ENCODE data around the gene TMEM190. TPM values are rescaled to one million over a fixed set of nuclear protein-coding genes. Genes with fewer than 3 reads are reported as not detected.
"Not testable (repeated sequence)": the region's sequence is repeated elsewhere in the genome, so short reads cannot be mapped to it uniquely, and the experiment has no call there.

The TMEM190 gene
- total and polyA plus RNA-seq, 7 experiments from 2014 or later = not detected

GRCh38 chr19:55421281-55421680 is 44.7 kb downstream of the TMEM190 start:
- Mint-ChIP-seq H3K4me3 (peak overlapping the region; percentile 51 to 83 (median 74)), H3K27me3 (peaks cover 0 to 30% (median 0%) of the 10 kb centered on the region in 5 donors), H3K4me1 (peaks cover 7 to 40% (median 29%) of the 10 kb centered on the region in 7 donors), H3K27ac (peak overlapping the region in 8 of 9 donors; percentile 67 to 89 (median 78))
- H3K9me3 ChIP-seq (ENCODE audit: control insufficient read depth in 2 of 3, low read length in 3 of 3); H3K36me3 ChIP-seq (ENCODE audit: control insufficient read depth in 2 of 3, insufficient read depth in 3 of 3, low read length in 3 of 3); H3K9me3 Mint-ChIP-seq; intact Hi-C loops (cut with micrococcal nuclease); H3K4me3 ChIP-seq (ENCODE audit: low read length); H3K36me3 Mint-ChIP-seq; H3K27me3 ChIP-seq (ENCODE audit: control insufficient read depth in 2 of 2, insufficient read depth in 2 of 2, low read length in 2 of 2): not testable (repeated sequence)
- POLR2A ChIA-PET = interaction anchor here (0.6 to 2.1 kb wide), 4 partner anchors 14 to 1264 kb away, joined by 3 to 8 read pairs (median 3); partner anchors contain the start of genes UBE2S, ZNF628 and ZNF784
- CTCF ChIA-PET = interaction anchor here (1.0 to 1.8 kb wide), 2 partner anchors 82 to 129 kb away, joined by 3 to 4 read pairs; no protein-coding TSS in a partner anchor
- ATAC-seq (peak; percentile 81), DNase-seq (peak in 7 of 9 donors; percentile 36 to 55 (median 49))
- Histone ChIP-seq H3K4me1 (ENCODE audit: control insufficient read depth in 2 of 2, insufficient read depth in 2 of 2, low read length in 2 of 2) (peaks cover 16 to 29% of the 10 kb centered on the region in 2 donors), H3K27ac (ENCODE audit: low read depth, low read length) (peak overlapping the region; percentile 14)

DNA sequence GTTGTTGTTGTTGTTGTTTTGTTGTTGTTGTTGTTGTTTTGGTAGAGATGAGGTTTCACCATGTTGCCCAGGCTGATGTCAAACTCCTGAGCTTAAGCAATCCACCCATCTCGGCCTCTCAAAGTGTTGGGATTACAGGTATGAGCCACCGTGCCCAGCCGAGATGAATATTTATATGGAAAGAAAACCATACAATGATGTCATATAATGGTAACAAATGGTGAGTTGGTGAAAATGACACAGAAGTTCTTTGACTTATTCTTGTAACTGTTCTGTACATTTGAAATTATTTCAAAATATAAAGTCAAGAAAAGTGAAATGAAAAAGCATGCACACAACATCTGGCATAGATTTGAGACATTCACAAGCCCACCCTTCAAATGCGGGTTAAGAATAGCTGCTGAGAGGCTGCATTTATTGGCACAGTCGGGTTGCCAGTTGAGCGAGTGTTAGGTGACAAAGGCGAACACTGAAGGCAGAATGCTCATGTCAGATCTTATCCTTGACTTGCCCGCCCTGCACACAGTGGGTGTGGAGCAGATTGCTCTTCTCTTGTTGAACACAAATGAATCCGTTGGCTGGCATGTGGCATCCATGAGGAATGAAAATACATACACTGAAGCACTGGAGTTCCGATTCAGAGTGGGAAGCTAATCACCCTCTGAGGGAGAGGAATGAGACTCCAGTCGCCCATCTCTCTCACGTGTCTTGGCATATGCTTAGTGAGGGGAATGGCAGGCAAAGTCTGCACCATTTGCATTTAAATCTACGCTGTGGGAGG is 46.8 kb downstream of the TMEM190 start:
- peaks cover 0 to 27% (median 0%) of the 10 kb centered on the region in 5 donors for H3K27me3 Mint-ChIP-seq
- peak overlapping the region in 2 of 9 donors; percentile 39 to 62 for H3K27ac Mint-ChIP-seq
- no peak for DNase-seq
- ATAC-seq = no peak
- no peak overlapping the region for H3K27ac ChIP-seq (ENCODE audit: low read depth, low read length)
- H3K9me3 ChIP-seq (ENCODE audit: control insufficient read depth in 2 of 3, low read length in 3 of 3) = no peaks in the 10 kb centered on the region
- no peaks in the 10 kb centered on the region for H3K36me3 ChIP-seq (ENCODE audit: control insufficient read depth in 2 of 3, insufficient read depth in 3 of 3, low read length in 3 of 3)
- no peak overlapping the region for H3K4me3 ChIP-seq (ENCODE audit: low read length)
- H3K4me3 Mint-ChIP-seq = peak overlapping the region in 1 of 10 donors; percentile 25
- ChIA-PET CTCF (interaction anchor here (0.6 kb wide), 1 partner anchor 202 kb away, joined by 4 read pairs; no protein-coding TSS in a partner anchor), POLR2A (no interaction called here)
- no peaks in the 10 kb centered on the region for H3K27me3 ChIP-seq (ENCODE audit: control insufficient read depth in 2 of 2, insufficient read depth in 2 of 2, low read length in 2 of 2)
- H3K36me3 Mint-ChIP-seq = peaks cover 0 to 3% (median 0%) of the 10 kb centered on the region in 5 donors
- H3K4me1 ChIP-seq (ENCODE audit: control insufficient read depth in 2 of 2, insufficient read depth in 2 of 2, low read length in 2 of 2) = peaks cover 16 to 23% of the 10 kb centered on the region in 2 donors
- intact Hi-C loops (cut with micrococcal nuclease) = no loop called here
- no peaks in the 10 kb centered on the region for H3K9me3 Mint-ChIP-seq
- H3K4me1 Mint-ChIP-seq = peaks cover 7 to 35% (median 24%) of the 10 kb centered on the region in 7 donors

GRCh38 chr19:55424518-55424917 is 47.9 kb downstream of the TMEM190 start:
- Mint-ChIP-seq H3K27me3 (peaks cover 0 to 28% (median 4%) of the 10 kb centered on the region in 5 donors), H3K4me1 (peaks cover 7 to 33% (median 24%) of the 10 kb centered on the region in 7 donors), H3K4me3 (no peak overlapping the region), H3K27ac (no peak overlapping the region), H3K9me3 (no peaks in the 10 kb centered on the region), H3K36me3 (peaks cover 0 to 4% (median 0%) of the 10 kb centered on the region in 5 donors)
- ATAC-seq (no peak), DNase-seq (no peak)
- ChIA-PET CTCF (interaction anchor here (0.6 kb wide), 1 partner anchor 363 kb away, joined by 3 read pairs; no protein-coding TSS in a partner anchor), POLR2A (interaction anchor here (0.6 to 1.0 kb wide), 2 partner anchors 15 to 52 kb away, joined by 3 to 4 read pairs; no protein-coding TSS in a partner anchor)
- Histone ChIP-seq H3K9me3 (ENCODE audit: control insufficient read depth in 2 of 3, low read length in 3 of 3) (no peaks in the 10 kb centered on the region), H3K27ac (ENCODE audit: low read depth, low read length) (no peak overlapping the region), H3K4me1 (ENCODE audit: control insufficient read depth in 2 of 2, insufficient read depth in 2 of 2, low read length in 2 of 2) (peaks cover 16 to 23% of the 10 kb centered on the region in 2 donors), H3K4me3 (ENCODE audit: low read length) (no peak overlapping the region), H3K36me3 (ENCODE audit: control insufficient read depth in 2 of 3, insufficient read depth in 3 of 3, low read length in 3 of 3) (no peaks in the 10 kb centered on the region), H3K27me3 (ENCODE audit: control insufficient read depth in 2 of 2, insufficient read depth in 2 of 2, low read length in 2 of 2) (no peaks in the 10 kb centered on the region)
- intact Hi-C loops (cut with micrococcal nuclease) = no loop called here

DNA sequence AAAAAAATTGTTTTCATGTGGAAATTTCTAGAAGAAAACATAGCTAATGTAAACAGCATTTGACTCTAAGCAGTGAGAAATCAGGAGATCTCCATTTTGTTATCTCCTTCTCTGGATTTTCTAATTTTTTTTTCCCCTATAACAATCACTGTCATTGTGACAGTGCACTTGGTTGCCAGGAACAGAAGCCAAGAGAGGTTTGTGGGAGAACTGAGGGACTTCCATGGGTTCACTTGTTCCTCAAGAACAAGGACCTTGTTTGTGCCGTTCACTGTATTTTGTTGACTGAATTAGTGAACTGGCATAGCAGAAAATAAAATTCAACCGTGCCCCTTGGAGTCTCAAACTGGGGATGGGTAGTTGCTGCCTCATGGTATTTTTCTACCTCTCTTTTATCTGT is 49.4 kb downstream of the TMEM190 start:
- Histone ChIP-seq H3K36me3 (ENCODE audit: control insufficient read depth in 2 of 3, insufficient read depth in 3 of 3, low read length in 3 of 3) (no peaks in the 10 kb centered on the region), H3K27ac (ENCODE audit: low read depth, low read length) (no peak overlapping the region), H3K9me3 (ENCODE audit: control insufficient read depth in 2 of 3, low read length in 3 of 3) (no peaks in the 10 kb centered on the region), H3K4me1 (ENCODE audit: control insufficient read depth in 2 of 2, insufficient read depth in 2 of 2, low read length in 2 of 2) (peaks cover 12 to 13% of the 10 kb centered on the region in 2 donors), H3K27me3 (ENCODE audit: control insufficient read depth in 2 of 2, insufficient read depth in 2 of 2, low read length in 2 of 2) (no peaks in the 10 kb centered on the region), H3K4me3 (ENCODE audit: low read length) (no peak overlapping the region)
- peaks cover 0 to 4% (median 0%) of the 10 kb centered on the region in 5 donors for H3K36me3 Mint-ChIP-seq
- no peak overlapping the region for H3K4me3 Mint-ChIP-seq
- H3K4me1 Mint-ChIP-seq = peaks cover 6 to 17% (median 14%) of the 10 kb centered on the region in 7 donors
- H3K27me3 Mint-ChIP-seq = peaks cover 12 to 25% (median 18%) of the 10 kb centered on the region in 5 donors
- peaks cover 0 to 3% (median 1%) of the 10 kb centered on the region in 11 donors for H3K9me3 Mint-ChIP-seq
- H3K27ac Mint-ChIP-seq = no peak overlapping the region
- POLR2A ChIA-PET = interaction anchor here (0.6 to 2.0 kb wide), 2 partner anchors 23 to 50 kb away, joined by 3 to 4 read pairs; partner anchors contain the start of gene ZNF628
- no peak for ATAC-seq
- CTCF ChIA-PET = no interaction called here
- no peak for DNase-seq
- intact Hi-C loops (cut with micrococcal nuclease) = no loop called here

Other genes with a start within 250 kb of the TMEM190 start
- gene TNNT1, start 227.6 kb upstream of the TMEM190 start, total RNA-seq = 1 to 10 TPM in 2 of 5 experiments, under 1 TPM in 1, not detected in 2; 0.63 to 5.6 (median 1.4) TPM
- not detected for gene TNNT1, start 227.6 kb upstream of the TMEM190 start, polyA plus RNA-seq
- gene TNNI3, start 219.1 kb upstream of the TMEM190 start, total RNA-seq = not detected
- gene TNNI3, start 219.1 kb upstream of the TMEM190 start, polyA plus RNA-seq = not detected
- gene DNAAF3, start 210.2 kb upstream of the TMEM190 start, total RNA-seq = not detected
- not detected for gene DNAAF3, start 210.2 kb upstream of the TMEM190 start, polyA plus RNA-seq
- gene SYT5, start 196.5 kb upstream of the TMEM190 start, total RNA-seq = 1 to 10 TPM in 2 of 5 experiments, not detected in 3; 1.7 to 2.6 TPM
- gene SYT5, start 196.5 kb upstream of the TMEM190 start, polyA plus RNA-seq = not detected
- under 1 TPM in 1 of 5 experiments, not detected in 4; 0.56 TPM for gene PTPRH, start 167.3 kb upstream of the TMEM190 start, total RNA-seq
- not detected for gene PTPRH, start 167.3 kb upstream of the TMEM190 start, polyA plus RNA-seq
- gene TMEM86B, start 148.1 kb upstream of the TMEM190 start, total RNA-seq = 10 to 100 TPM; 10.4 to 24.1 (median 10.7) TPM
- gene TMEM86B, start 148.1 kb upstream of the TMEM190 start, polyA plus RNA-seq = 1 to 10 TPM; 1.2 to 3.3 TPM
- gene PPP6R1, start 117.8 kb upstream of the TMEM190 start, total RNA-seq = 100 to 1,000 TPM; 151 to 223 (median 168) TPM
- 100 to 1,000 TPM in 1 of 2 donors, 10 to 100 TPM in 1; 39.3 to 103 TPM for gene PPP6R1, start 117.8 kb upstream of the TMEM190 start, polyA plus RNA-seq
- 10 to 100 TPM; 15.0 to 30.0 (median 16.0) TPM for gene HSPBP1, start 96.7 kb upstream of the TMEM190 start, total RNA-seq
- 10 to 100 TPM; 35.4 to 44.7 TPM for gene HSPBP1, start 96.7 kb upstream of the TMEM190 start, polyA plus RNA-seq
- gene BRSK1, start 92.8 kb upstream of the TMEM190 start, total RNA-seq = 1 to 10 TPM in 3 of 5 experiments, under 1 TPM in 2; 0.41 to 6.3 (median 3.4) TPM
- not detected for gene BRSK1, start 92.8 kb upstream of the TMEM190 start, polyA plus RNA-seq
- gene TMEM150B, start 51.5 kb upstream of the TMEM190 start, total RNA-seq = 10 to 100 TPM in 1 of 5 experiments, under 1 TPM in 3, not detected in 1; 0.44 to 10.3 (median 0.71) TPM
- not detected for gene TMEM150B, start 51.5 kb upstream of the TMEM190 start, polyA plus RNA-seq
- gene KMT5C, start 37.0 kb upstream of the TMEM190 start, total RNA-seq = 10 to 100 TPM; 21.8 to 63.3 (median 27.2) TPM
- gene KMT5C, start 37.0 kb upstream of the TMEM190 start, polyA plus RNA-seq = 1 to 10 TPM in 1 of 2 donors, under 1 TPM in 1; 0.84 to 2.9 TPM
- gene COX6B2, start 22.1 kb upstream of the TMEM190 start, total RNA-seq = under 1 TPM in 2 of 5 experiments, not detected in 3; 0.37 to 0.49 TPM
- not detected for gene COX6B2, start 22.1 kb upstream of the TMEM190 start, polyA plus RNA-seq
- not detected for gene GARIN5B, start 13.6 kb upstream of the TMEM190 start, total RNA-seq
- gene GARIN5B, start 13.6 kb upstream of the TMEM190 start, polyA plus RNA-seq = not detected
- under 1 TPM in 2 of 5 experiments, not detected in 3; 0.58 to 0.69 TPM for gene IL11, start 6.4 kb upstream of the TMEM190 start, total RNA-seq
- not detected for gene IL11, start 6.4 kb upstream of the TMEM190 start, polyA plus RNA-seq
- 10 to 100 TPM in 3 of 5 experiments, 1 to 10 TPM in 2; 9.3 to 15.7 (median 13.6) TPM for gene TMEM238, start 7.5 kb downstream of the TMEM190 start, total RNA-seq
- under 1 TPM; 0.33 to 0.71 TPM for gene TMEM238, start 7.5 kb downstream of the TMEM190 start, polyA plus RNA-seq
- 1,000 to 10,000 TPM; 2,549 to 3,799 (median 3,242) TPM for gene RPL28, start 9.1 kb downstream of the TMEM190 start, total RNA-seq
- 1,000 to 10,000 TPM in 1 of 2 donors, 100 to 1,000 TPM in 1; 740 to 1,050 TPM for gene RPL28, start 9.1 kb downstream of the TMEM190 start, polyA plus RNA-seq
- 100 to 1,000 TPM in 1 of 5 experiments, 10 to 100 TPM in 4; 15.3 to 141 (median 44.1) TPM for gene UBE2S, start 31.0 kb downstream of the TMEM190 start, total RNA-seq
- 10 to 100 TPM; 15.8 to 20.4 TPM for gene UBE2S, start 31.0 kb downstream of the TMEM190 start, polyA plus RNA-seq
- gene SHISA7, start 66.5 kb downstream of the TMEM190 start, total RNA-seq = not detected
- gene SHISA7, start 66.5 kb downstream of the TMEM190 start, polyA plus RNA-seq = not detected
- gene ISOC2, start 84.8 kb downstream of the TMEM190 start, total RNA-seq = 10 to 100 TPM in 3 of 5 experiments, 1 to 10 TPM in 2; 5.1 to 20.1 (median 11.3) TPM
- gene ISOC2, start 84.8 kb downstream of the TMEM190 start, polyA plus RNA-seq = 10 to 100 TPM; 25.9 to 31.2 TPM
- not detected for gene C19orf85, start 87.9 kb downstream of the TMEM190 start, total RNA-seq
- gene C19orf85, start 87.9 kb downstream of the TMEM190 start, polyA plus RNA-seq = not detected
- gene ZNF628, start 99.8 kb downstream of the TMEM190 start, total RNA-seq = 10 to 100 TPM in 2 of 5 experiments, 1 to 10 TPM in 3; 6.6 to 27.2 (median 9.0) TPM
- 1 to 10 TPM in 1 of 2 donors, under 1 TPM in 1; 0.07 to 1.6 TPM for gene ZNF628, start 99.8 kb downstream of the TMEM190 start, polyA plus RNA-seq
- gene NAT14, start 108.4 kb downstream of the TMEM190 start, total RNA-seq = 10 to 100 TPM in 1 of 5 experiments, 1 to 10 TPM in 4; 2.7 to 12.8 (median 7.5) TPM
- gene NAT14, start 108.4 kb downstream of the TMEM190 start, polyA plus RNA-seq = 1 to 10 TPM; 1.7 to 3.3 TPM
- under 1 TPM; 0.21 to 0.48 (median 0.35) TPM for gene SSC5D, start 111.6 kb downstream of the TMEM190 start, total RNA-seq
- not detected for gene SSC5D, start 111.6 kb downstream of the TMEM190 start, polyA plus RNA-seq
- gene SBK2, start 160.3 kb downstream of the TMEM190 start, total RNA-seq = not detected
- gene SBK2, start 160.3 kb downstream of the TMEM190 start, polyA plus RNA-seq = not detected
- gene SBK3, start 168.7 kb downstream of the TMEM190 start, total RNA-seq = not detected
- gene SBK3, start 168.7 kb downstream of the TMEM190 start, polyA plus RNA-seq = not detected
- 10 to 100 TPM in 1 of 5 experiments, 1 to 10 TPM in 4; 6.1 to 11.0 (median 7.8) TPM for gene ZNF579, start 204.0 kb downstream of the TMEM190 start, total RNA-seq
- gene ZNF579, start 204.0 kb downstream of the TMEM190 start, polyA plus RNA-seq = 1 to 10 TPM in 1 of 2 donors, under 1 TPM in 1; 0.50 to 2.2 TPM
- gene FIZ1, start 222.7 kb downstream of the TMEM190 start, total RNA-seq = 10 to 100 TPM in 4 of 5 experiments, 1 to 10 TPM in 1; 9.4 to 32.0 (median 16.1) TPM
- gene FIZ1, start 222.7 kb downstream of the TMEM190 start, polyA plus RNA-seq = 1 to 10 TPM; 3.3 to 6.5 TPM
- 10 to 100 TPM; 13.3 to 32.1 (median 24.7) TPM for gene ZNF524, start 223.5 kb downstream of the TMEM190 start, total RNA-seq
- 10 to 100 TPM; 41.2 to 50.5 TPM for gene ZNF524, start 223.5 kb downstream of the TMEM190 start, polyA plus RNA-seq
- 10 to 100 TPM; 13.8 to 22.7 (median 15.3) TPM for gene ZNF865, start 228.8 kb downstream of the TMEM190 start, total RNA-seq
- under 1 TPM; 0.06 to 0.24 TPM for gene ZNF865, start 228.8 kb downstream of the TMEM190 start, polyA plus RNA-seq
- 10 to 100 TPM in 2 of 5 experiments, 1 to 10 TPM in 3; 5.1 to 17.1 (median 9.0) TPM for gene ZNF784, start 247.7 kb downstream of the TMEM190 start, total RNA-seq
- 1 to 10 TPM in 1 of 2 donors, under 1 TPM in 1; 0.65 to 2.0 TPM for gene ZNF784, start 247.7 kb downstream of the TMEM190 start, polyA plus RNA-seq

Data from naive thymus-derived CD4-positive, alpha-beta T cell (primary cell).